ENCODE measurements around the gene SCG3.

The SCG3 gene

GRCh38 chr15:51678096-51678495 is 3.2 kb upstream of the SCG3 start:
- DNase-seq (ENCODE audit: low read depth), result no peak

GRCh38 chr15:51680321-51680720 is 982 bp upstream of the SCG3 start:
- no peak for DNase-seq (ENCODE audit: low read depth)

GRCh38 chr15:51687565-51687964 is 6.3 kb downstream of the SCG3 start:
- DNase-seq (ENCODE audit: low read depth), result no peak

GRCh38 chr15:51688863-51689262 is 7.6 kb downstream of the SCG3 start:
- DNase-seq (ENCODE audit: low read depth), result no peak

GRCh38 chr15:51692154-51692553 is 10.9 kb downstream of the SCG3 start:
- DNase-seq (ENCODE audit: low read depth), result no peak

- no peak for DNase-seq (ENCODE audit: low read depth)
These were observed 15.3 kb downstream of the SCG3 start for GRCh38 chr15:51696566-51696965.

- no peak for DNase-seq (ENCODE audit: low read depth)
These were observed 15.9 kb downstream of the SCG3 start for GRCh38 chr15:51697163-51697562.

GRCh38 chr15:51699373-51699772 is 18.1 kb downstream of the SCG3 start:
- DNase-seq (ENCODE audit: low read depth), result no peak

- DNase-seq (ENCODE audit: low read depth), result no peak
These were observed 21.4 kb downstream of the SCG3 start for GRCh38 chr15:51702710-51703109.

GRCh38 chr15:51706291-51706690 is 25.0 kb downstream of the SCG3 start:
- no peak for DNase-seq (ENCODE audit: low read depth)

GRCh38 chr15:51706926-51707608 is 25.8 kb downstream of the SCG3 start:
- no peak for DNase-seq (ENCODE audit: low read depth)

GRCh38 chr15:51708013-51708412 is 26.7 kb downstream of the SCG3 start:
- no peak for DNase-seq (ENCODE audit: low read depth)

- DNase-seq (ENCODE audit: low read depth), result no peak
These were observed 27.7 kb downstream of the SCG3 start for GRCh38 chr15:51709031-51709430.

- DNase-seq (ENCODE audit: low read depth), result no peak
These were observed 32.9 kb downstream of the SCG3 start for GRCh38 chr15:51714162-51714561.

- DNase-seq (ENCODE audit: low read depth), result no peak
These were observed 33.6 kb downstream of the SCG3 start for GRCh38 chr15:51714911-51715310.

- no peak for DNase-seq (ENCODE audit: low read depth)
These were observed 36.9 kb downstream of the SCG3 start for GRCh38 chr15:51718219-51718618.

GRCh38 chr15:51718746-51719145 is 37.4 kb downstream of the SCG3 start:
- DNase-seq (ENCODE audit: low read depth), result no peak

- no peak for DNase-seq (ENCODE audit: low read depth)
These were observed 39.1 kb downstream of the SCG3 start for GRCh38 chr15:51720201-51720995.

GRCh38 chr15:51721199-51721960 is 40.1 kb downstream of the SCG3 start:
- no peak for DNase-seq (ENCODE audit: low read depth)

GRCh38 chr15:51724199-51724598 is 42.9 kb downstream of the SCG3 start:
- DNase-seq (ENCODE audit: low read depth), result no peak

GRCh38 chr15:51724673-51725072 is 43.4 kb downstream of the SCG3 start:
- no peak for DNase-seq (ENCODE audit: low read depth)

- no peak for DNase-seq (ENCODE audit: low read depth)
These were observed 45.2 kb downstream of the SCG3 start for GRCh38 chr15:51726302-51727073.

Data from stimulated activated CD8-positive, alpha-beta memory T cell treated with anti-CD3 and anti-CD28 coated beads, Interleukin-7, amount 100 ng/mL, for 24 hours (primary cell).